Measurements from ENCODE around the gene SPAG8.

DNA sequence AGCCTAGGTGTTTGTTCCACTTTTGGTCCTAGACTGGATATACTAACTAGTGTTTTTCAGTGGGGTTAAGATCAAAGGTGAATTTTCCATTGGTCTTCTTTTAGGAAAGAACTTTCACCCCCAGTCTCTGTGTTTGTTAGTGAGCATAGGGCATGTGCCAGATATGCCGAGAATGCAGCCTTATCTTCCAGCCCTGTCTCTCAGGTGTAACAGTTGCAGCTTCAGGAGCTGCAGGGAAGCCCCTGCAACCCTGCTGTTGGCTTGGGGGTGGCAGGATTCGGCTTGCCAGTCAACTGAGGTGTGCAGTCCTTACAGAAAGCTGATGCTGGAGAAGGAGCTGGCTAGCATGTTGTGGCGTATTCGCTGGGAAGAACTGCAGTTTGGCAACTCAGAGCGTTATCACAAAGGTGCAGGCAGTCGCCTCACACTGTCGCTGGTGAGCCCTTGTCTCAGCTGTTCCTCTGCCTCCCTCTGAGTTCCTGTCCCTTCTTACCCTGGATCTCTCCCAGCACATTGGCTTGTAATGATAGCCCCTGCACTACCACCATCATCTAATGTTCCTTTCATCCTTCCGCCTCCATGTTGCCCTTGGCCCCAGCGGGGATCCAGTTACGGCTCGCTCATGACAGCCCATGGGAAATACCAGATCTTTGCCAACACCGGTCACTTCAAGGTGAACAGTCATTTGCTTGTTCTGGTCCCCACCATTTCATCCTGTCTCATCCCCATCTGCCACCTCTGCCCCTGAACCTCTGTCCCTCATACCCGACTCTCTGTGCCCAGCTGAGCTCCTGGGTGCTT lies 10.5 kb downstream of the SPAG8 start:
- no peak for TF ChIP-seq POLR2A (IDR thresholded peaks at IDR 0.05)
- TF ChIP-seq, protein P1, sequence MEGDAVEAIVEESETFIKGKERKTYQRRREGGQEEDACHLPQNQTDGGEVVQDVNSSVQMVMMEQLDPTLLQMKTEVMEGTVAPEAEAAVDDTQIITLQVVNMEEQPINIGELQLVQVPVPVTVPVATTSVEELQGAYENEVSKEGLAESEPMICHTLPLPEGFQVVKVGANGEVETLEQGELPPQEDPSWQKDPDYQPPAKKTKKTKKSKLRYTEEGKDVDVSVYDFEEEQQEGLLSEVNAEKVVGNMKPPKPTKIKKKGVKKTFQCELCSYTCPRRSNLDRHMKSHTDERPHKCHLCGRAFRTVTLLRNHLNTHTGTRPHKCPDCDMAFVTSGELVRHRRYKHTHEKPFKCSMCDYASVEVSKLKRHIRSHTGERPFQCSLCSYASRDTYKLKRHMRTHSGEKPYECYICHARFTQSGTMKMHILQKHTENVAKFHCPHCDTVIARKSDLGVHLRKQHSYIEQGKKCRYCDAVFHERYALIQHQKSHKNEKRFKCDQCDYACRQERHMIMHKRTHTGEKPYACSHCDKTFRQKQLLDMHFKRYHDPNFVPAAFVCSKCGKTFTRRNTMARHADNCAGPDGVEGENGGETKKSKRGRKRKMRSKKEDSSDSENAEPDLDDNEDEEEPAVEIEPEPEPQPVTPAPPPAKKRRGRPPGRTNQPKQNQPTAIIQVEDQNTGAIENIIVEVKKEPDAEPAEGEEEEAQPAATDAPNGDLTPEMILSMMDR (IDR thresholded peaks at IDR 0.05) = no peak

Measured in prostate gland (tissue), 2 donors.